NCI-H345 treated with DMSO at 0.1 percent for 48 hours (cell line): ENCODE data around the gene FKBP11.
A peak's percentile ranks its signal among the peaks of the same experiment; 100 is the strongest.

Experiments
- DNase-seq: peaks from one replicate; lab custom pipeline; 2025; ENCODE audit not compliant: unreplicated experiment; lab: John Stamatoyannopoulos, UW

Gene FKBP11

DNA sequence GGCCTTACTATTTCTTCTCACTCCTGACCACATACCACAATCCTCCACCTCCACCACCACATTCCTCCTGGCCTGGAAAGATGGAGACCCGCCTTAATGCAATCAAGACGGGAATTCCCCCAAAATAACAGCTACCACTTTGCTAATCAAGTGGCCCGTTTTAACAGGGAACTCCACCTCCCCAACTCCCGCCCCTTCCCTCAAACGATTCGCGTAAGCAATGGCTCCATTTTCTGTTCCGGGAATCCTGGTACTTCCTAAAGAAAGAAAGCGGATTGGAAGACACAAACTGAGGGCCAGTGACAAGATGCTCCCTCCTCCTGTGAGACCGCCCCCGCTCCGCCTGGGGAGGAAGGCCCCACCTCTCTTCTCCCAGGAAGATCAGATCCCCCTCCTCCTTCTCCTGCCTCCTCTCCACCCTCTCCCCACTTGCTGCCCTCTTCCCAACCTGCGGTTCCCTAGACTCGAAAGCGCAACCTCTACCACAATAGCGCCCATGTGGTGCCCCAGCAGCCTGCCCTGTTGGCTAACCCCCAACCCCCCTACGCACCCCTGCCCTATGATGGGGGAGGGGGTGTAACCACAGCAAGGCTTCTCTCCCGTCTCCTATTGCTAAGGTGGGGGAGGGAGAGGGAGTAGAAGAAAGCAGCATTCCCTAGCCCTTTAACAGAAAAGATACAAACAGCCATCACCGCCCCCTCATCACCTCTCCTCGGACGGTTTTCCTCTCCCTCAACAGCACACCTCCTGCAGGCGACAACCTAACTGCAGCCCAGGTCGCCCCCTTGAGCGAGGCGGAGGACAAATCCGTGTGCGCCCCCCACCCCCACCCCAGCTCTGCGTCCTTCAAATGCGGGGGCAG is 31.2 kb upstream of the FKBP11 start:
- DNase-seq, result no peak

DNA sequence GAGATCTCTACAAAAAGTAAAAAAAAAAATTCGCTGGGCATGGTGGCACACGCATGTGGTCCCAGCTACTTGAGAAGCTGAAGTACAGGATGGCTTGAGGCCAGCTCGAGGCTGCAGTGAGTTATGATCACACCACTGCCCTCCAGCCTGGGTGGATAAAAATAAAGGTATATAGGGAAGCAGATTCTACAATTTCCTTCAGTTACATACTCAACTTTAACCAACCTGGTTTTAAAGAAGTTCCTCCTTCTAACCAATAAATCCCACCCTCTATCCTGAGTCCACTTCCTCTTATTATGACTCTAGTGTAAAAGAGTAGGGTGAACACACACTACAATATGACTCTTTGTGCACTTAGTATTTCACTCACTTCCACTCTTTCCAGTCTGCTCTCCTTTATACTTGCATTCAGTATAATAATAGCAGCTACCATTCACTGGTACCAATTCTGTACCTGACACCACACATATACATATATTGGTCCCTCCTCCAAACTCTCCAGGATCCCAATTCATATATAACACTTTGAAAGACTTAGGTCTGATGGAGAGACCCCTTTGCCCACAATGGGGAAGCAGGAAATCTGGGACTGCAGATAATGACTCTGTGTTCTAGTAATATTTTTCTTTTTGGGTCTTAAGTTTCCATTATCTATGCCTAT is 29.7 kb upstream of the FKBP11 start:
- no peak for DNase-seq

DNA sequence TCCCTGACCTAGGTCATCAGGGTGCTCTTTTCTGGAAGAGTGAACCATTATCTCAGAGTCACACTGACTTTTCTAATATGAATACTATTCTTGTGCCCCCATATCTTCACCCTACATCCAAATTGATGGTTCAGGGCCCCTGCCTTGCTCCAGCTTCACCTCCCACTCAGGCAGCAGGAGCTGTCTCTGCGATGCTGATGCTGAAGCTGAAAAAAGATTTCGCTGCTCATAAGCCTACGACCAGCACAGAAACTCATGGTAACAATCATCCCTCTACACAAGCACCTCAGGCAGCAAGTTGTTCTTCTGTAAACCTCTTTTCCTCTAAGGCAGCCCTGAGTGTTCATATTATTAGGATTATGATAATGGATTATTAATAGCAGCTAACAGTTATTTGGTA is 28.8 kb upstream of the FKBP11 start:
- no peak for DNase-seq

- DNase-seq, result no peak
Observed at GRCh38 chr12:48952691-48953090, 27.4 kb upstream of the FKBP11 start.

GRCh38 chr12:48947727-48948126 is 22.4 kb upstream of the FKBP11 start:
- no peak for DNase-seq

- DNase-seq, result no peak
Observed at GRCh38 chr12:48946943-48947342, 21.7 kb upstream of the FKBP11 start.

DNA sequence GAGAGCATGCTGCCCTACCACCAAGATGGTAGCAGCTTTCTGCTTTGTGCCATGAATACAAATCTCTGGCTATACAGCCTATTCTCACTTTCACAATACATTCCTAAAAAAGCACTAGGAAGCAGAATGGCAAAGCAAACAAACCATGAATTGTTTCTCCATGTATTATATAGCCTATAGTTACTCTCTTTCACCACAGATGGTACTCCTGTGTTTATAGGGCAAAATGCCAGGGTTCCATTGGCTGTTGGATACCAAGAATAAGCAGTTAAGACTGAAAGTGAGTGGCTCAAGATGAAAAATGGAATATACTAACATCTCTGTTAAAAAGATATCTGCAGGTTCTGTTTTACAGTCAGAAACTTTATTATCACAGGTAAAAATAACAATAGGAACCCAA is 20.9 kb upstream of the FKBP11 start:
- DNase-seq, result peak; percentile 2

DNA sequence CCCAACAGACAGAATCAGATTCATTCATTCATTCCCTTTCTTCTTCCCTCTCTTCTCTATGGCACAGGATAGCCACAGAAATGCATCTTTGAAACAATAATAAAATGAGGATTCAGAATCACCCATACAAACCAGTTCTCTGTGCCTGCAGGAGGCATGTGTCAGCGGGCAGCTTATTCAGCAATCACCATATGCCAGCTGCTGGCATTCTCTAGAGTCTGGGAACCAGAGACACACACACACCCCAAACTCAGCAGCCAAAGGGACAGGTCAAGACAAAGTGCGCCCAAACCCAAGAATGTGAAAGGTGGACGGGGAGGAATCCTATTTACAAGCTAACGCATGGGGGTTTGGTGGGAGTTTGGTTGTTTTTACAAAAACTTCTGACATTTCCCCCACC is 17.9 kb upstream of the FKBP11 start:
- no peak for DNase-seq

- DNase-seq, result no peak
Observed at GRCh38 chr12:48940181-48940580, 14.9 kb upstream of the FKBP11 start.

GRCh38 chr12:48938805-48939204 is 13.5 kb upstream of the FKBP11 start:
- no peak for DNase-seq

- DNase-seq, result no peak
Observed at GRCh38 chr12:48937170-48937569, 11.9 kb upstream of the FKBP11 start.

DNA sequence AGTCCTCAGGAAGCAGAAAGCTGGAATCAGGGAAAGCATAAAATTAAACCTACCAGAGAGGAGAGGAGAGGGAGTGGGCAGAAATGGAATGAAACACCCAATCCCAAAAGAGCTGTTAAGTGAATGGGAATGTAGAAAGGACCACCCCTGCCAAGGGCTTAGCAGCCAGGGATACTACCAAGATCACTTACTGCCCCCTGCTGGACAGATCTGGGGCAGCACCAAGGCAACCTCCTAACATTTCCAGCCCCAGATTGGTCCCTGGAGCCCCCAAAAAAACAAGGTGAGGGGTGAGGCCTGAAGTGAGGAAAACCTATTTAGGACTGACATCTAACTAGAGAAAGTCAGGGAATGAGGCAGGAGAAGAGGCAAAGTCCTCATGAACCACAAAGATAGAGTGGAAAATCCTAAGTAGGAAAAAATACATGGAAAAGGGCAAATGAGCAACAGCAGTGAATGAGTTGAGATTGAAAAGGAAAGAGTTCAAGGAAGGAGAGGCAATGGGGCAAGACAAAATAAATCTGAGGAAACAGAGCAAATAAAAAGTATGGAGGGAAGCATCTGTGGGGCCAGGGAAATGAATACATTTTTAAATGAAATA is 11.2 kb upstream of the FKBP11 start:
- no peak for DNase-seq

GRCh38 chr12:48934312-48934706 is 9.0 kb upstream of the FKBP11 start:
- no peak for DNase-seq

- DNase-seq, result no peak
Observed at GRCh38 chr12:48933664-48934311, 8.5 kb upstream of the FKBP11 start.

- DNase-seq, result no peak
Observed at GRCh38 chr12:48932878-48933277, 7.6 kb upstream of the FKBP11 start.

GRCh38 chr12:48930475-48930874 is 5.2 kb upstream of the FKBP11 start:
- no peak for DNase-seq

DNA sequence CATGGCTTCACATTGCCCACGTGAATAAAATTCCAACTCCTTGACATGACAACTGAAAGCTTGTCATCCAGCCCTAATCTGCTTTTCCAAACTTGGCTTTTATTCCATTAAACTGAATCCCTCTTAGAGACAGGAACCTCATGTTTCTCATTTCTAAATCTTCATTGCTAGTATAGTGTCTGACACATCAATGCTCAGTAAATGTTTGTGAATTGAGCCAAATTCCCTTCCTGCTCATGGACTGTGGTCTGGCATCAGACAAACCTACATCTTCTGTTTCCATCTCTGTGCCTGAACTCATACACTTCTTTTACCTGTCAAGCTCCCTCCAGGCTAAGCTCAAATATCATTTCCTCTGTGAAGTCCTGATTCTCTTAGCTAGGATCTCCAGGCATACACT is 4.3 kb upstream of the FKBP11 start:
- DNase-seq, result no peak

DNA sequence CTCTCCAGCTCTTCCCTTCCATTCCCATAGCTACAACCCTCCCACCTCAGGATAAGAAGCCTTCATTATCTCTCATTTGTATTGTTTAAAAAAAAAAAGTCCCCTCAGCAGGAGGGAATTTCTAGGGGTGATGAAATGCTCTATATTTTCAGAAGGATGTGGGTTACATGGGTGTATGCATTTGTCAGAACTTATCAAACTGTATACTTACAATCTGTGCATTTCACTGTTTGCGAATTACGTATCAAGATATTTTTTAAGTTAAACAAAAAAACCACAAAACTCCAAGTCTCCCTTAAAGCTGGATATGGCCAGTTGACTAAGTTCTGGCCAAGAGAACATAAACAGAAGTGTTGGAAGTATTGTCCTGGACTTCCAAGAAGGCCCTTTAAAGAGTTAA is 2.0 kb upstream of the FKBP11 start:
- no peak for DNase-seq

DNA sequence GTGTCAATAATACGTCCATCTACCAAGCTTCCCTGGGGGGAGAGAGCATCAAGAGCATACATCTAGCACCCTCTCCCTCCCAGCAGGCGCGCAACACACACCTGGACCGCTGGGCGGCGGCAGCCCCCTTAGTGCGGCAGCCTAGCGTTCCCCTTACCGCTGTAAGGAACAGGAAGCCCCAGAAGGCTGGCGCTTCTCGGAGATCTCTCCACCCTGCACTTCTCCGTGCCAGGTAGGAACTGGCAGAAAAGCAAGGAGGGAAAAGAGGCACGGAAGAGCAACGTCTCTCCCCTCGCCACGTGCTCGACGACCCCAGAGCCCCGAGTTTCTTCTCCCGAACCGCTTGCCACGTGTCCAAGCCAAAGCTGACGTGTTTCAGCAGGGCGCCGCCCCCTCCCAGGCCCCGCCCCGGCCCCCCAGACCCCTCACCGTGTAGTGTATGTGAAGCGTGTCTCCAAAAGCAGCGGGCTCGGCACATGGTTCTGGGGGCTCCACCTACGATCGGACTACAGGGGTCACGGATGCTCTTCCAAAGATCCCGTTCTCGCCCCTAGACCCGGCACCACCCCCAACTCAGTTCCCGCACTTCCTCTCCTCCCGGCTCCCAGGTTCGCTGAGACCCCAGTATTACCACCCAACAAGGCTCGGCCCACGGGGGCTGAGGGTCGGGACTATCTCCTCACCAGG is 532 bp downstream of the FKBP11 start:
- no peak for DNase-seq

DNA sequence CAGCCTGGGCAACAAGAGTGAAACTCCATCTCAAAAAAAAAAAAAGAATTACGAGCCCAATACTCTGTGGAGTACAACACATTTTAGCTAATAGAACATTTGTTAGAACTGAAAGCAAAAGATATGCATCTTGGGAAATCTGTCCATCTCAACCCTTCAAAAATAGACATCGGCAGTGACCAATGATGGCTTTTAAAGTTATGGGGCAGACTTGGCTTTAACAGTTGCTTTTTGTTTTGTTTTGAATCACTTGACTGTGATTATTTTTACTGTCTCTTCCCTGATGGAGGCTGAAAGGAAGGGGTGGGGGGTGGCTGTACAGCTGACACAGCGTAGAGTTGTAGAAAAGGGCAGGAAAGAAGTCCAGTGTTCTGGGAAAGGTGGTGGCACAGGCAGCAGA is 2.2 kb downstream of the FKBP11 start:
- DNase-seq, result no peak

- no peak for DNase-seq
Observed at GRCh38 chr12:48917857-48918537, 7.3 kb downstream of the FKBP11 start.
